Measurements from ENCODE around the gene TMEM151B. TPM values are rescaled to one million over a fixed set of nuclear protein-coding genes. Genes with fewer than 3 reads are reported as not detected.

Gene TMEM151B
- total and polyA plus RNA-seq, 5 donors = 0.26 to 1.1 (median 0.88) TPM; not detected in 2

DNA sequence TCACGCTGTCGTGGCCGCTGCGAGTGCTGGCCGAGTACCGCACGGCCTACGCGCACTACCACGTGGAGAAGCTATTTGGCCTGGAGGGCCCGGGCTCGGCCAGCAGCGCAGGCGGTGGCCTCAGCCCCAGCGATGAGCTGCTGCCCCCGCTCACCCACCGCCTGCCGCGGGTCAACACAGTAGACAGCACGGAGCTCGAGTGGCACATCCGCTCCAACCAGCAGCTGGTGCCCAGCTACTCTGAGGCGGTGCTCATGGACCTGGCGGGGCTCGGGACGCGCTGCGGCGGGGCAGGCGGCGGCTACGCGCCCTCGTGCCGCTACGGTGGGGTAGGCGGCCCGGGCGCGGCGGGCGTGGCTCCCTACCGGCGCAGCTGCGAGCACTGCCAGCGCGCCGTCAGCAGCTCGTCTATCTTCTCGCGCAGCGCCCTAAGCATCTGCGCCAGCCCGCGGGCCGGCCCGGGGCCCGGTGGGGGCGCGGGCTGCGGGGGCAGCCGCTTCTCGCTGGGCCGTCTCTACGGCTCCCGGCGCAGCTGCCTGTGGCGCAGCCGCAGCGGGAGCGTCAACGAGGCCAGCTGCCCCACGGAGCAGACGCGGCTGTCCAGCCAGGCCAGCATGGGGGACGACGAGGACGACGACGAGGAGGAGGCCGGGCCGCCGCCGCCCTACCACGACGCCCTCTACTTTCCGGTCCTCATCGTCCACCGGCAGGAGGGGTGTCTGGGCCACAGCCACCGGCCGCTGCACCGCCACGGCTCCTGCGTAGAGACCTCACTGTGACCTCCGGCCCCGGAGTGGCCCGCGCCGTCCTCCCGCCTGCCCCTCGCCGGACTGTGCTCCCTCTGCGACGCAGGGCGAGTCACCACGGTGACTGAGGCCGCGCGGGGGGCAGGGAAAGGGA, 5.7 kb downstream of the TMEM151B start:
- intact Hi-C loops (cut with DNase I) = loop anchor here in 1 of 4 donors (10.0 kb wide), 1 partner anchor 59 kb away; no protein-coding TSS in a partner anchor
- no peaks in the 10 kb centered on the region for H3K4me1 ChIP-seq (ENCODE audit: control insufficient read depth, insufficient read depth, low read length)
- peak overlapping the region; percentile 14 for H3K4me3 ChIP-seq (ENCODE audit: low read length)
- no peaks in the 10 kb centered on the region for H3K27me3 ChIP-seq (ENCODE audit: control insufficient read depth, insufficient read depth)
- ATAC-seq = peak; percentile 20 to 24
- H3K27ac ChIP-seq (ENCODE audit: low read length) = no peak overlapping the region
- no peak for DNase-seq
- H3K9me3 ChIP-seq (ENCODE audit: control insufficient read depth, low read length) = no peaks in the 10 kb centered on the region
- WGBS = 12% methylated on average over 109 of the region's 109 CpGs

DNA sequence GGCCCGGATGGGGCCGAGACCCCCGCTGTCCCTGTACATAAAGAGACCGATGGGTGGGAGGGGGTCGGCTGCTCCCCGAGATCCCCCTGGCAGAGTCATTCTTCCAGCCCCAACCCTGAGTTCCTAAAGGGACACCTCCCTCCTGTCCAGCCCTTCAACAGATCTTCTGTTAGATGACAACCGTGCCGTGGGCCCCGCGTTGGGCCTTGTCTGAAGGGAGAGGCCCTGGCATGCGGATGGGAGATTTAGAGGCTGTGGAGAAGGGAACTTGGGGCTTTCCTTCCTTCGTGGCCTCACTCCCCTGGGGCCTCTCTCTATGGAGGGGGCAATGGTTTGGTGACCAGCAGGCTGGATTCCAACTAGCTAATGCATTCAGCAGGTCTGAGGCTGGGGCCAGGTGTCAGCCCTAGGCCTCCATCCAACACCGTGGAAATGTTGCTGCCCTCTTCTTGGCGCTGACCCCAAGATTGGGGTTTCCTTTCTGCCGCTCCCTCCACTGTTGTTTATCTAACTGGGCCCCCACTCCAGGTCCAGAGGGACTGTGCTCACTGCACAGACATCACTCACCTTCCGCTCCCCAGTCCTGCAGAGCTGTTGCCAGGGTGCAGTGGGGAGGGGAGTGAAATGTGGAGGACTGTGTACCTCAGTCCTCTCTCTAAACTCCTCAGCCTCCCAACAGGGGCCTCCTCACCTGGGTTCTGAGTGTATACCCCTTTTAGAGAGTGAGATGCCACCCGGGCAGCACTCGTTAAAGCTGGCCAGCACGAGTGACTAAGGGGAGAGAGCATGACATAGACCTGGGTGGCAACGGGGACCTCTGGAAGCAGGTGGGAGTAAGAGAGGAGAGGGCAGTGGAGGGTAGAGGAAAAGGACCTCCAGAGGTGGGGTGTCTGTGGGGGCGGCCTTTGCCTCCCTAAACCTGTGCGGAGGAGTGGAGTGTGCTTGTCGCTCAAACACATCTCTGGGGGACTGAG, 6.7 kb downstream of the TMEM151B start:
- intact Hi-C loops (cut with DNase I) = loop anchor here in 1 of 4 donors (10.0 kb wide), 1 partner anchor 58 kb away; no protein-coding TSS in a partner anchor
- WGBS = 80% methylated on average over 23 of the region's 23 CpGs
- H3K4me1 ChIP-seq (ENCODE audit: control insufficient read depth, insufficient read depth, low read length) = no peaks in the 10 kb centered on the region
- no peak for DNase-seq
- ATAC-seq = no peak
- H3K27me3 ChIP-seq (ENCODE audit: control insufficient read depth, insufficient read depth) = no peaks in the 10 kb centered on the region
- H3K27ac ChIP-seq (ENCODE audit: low read length) = no peak overlapping the region
- H3K9me3 ChIP-seq (ENCODE audit: control insufficient read depth, low read length) = no peaks in the 10 kb centered on the region
- H3K4me3 ChIP-seq (ENCODE audit: low read length) = no peak overlapping the region

DNA sequence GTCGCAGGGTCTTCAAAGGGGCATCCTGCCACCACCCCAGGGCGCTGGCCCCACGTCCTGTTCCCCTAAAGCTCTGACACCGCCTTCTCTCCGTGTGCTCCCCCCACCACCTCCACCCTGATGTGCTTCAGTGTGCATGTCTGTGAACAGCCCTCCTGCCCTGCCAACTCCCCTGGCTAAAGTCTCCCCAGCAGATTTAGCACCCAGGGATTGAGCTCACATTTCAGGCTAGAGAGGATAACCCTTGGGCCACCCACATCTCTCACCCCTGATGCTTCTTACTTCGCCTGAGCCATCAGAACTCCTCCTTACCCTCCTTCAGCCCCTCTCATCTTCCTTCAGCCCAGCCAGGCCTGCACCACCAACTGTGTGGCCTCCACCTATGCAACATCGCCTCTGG, 7.5 kb downstream of the TMEM151B start:
- Histone ChIP-seq H3K27ac (ENCODE audit: low read length) (no peak overlapping the region), H3K27me3 (ENCODE audit: control insufficient read depth, insufficient read depth) (no peaks in the 10 kb centered on the region), H3K9me3 (ENCODE audit: control insufficient read depth, low read length) (no peaks in the 10 kb centered on the region), H3K4me1 (ENCODE audit: control insufficient read depth, insufficient read depth, low read length) (no peaks in the 10 kb centered on the region), H3K4me3 (ENCODE audit: low read length) (no peak overlapping the region)
- no peak for ATAC-seq
- DNase-seq = no peak
- intact Hi-C loops (cut with DNase I) = loop anchor here in 1 of 4 donors (10.0 kb wide), 1 partner anchor 57 kb away; no protein-coding TSS in a partner anchor
- WGBS = 70% methylated on average over 7 of the region's 7 CpGs

DNA sequence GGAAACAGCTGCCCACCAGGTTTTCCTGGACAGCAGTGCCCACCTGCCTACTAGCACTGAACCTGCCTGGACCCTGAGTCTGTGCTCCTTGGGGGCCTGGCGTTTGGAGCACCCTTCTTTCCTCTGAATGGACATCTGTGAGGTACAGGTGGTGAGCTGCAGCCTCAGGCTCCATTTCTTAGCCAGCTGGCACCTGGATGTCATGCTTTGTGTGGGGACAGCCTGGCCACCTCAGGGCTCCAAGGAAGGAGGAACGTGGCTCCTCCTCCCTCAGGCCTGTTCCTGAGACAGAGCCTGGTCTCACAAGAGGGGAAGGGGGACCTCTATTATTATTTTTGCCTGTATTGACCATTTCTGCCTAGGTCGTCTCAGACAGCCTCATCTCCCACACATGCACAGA, 8.1 kb downstream of the TMEM151B start:
- no peaks in the 10 kb centered on the region for H3K27me3 ChIP-seq (ENCODE audit: control insufficient read depth, insufficient read depth)
- DNase-seq (no peak), ATAC-seq (no peak)
- no peaks in the 10 kb centered on the region for H3K9me3 ChIP-seq (ENCODE audit: control insufficient read depth, low read length)
- 55% methylated on average over 3 of the region's 3 CpGs for WGBS
- intact Hi-C loops (cut with DNase I) = loop anchor here in 1 of 4 donors (10.0 kb wide), 1 partner anchor 56 kb away; no protein-coding TSS in a partner anchor
- H3K4me3 ChIP-seq (ENCODE audit: low read length) = no peak overlapping the region
- no peak overlapping the region for H3K27ac ChIP-seq (ENCODE audit: low read length)
- no peaks in the 10 kb centered on the region for H3K4me1 ChIP-seq (ENCODE audit: control insufficient read depth, insufficient read depth, low read length)

DNA sequence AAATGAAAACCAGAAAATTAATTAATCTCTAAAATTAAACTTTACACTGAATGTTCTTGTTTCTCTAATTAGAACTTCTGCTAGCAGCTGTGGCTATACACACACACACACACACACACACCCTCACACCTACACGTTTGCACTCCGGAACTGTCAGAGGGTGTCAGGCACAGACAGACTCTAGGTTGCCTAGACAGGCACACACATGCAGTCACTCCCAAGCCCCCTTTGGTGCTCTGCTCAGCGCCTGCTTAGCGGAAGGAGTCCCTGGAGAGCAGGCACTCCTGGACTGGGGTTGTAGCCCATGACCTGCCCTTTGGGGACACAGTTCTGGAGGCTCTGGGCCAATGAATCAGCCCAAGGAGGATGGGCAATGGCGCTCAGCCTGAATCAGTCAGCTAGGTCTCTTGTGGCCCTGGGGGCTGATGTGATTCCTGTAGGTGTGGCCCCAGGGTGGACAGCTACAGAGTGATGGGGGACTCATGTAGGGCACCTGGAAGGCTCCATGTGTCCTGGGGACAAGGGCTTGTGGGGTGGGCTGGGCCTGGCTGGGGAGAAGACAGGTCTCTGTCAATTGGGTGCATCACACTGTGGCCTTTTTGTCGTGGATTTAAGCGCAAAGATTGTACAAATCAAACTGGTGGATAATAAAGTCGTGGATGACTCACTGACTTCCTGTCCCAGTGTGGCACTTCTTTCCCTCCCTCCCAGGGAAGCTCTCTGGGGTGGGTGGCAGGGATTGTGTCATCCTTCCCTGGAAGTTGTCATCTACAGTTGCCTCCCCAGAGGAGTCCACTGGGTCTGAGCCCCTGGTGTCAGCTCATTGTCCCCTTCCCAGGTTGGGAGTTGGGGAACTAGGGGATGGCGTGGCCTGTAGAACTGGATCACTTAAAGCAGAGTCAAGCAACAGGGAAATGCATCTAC, 8.8 kb downstream of the TMEM151B start:
- 64% methylated on average over 9 of the region's 9 CpGs for WGBS
- H3K4me1 ChIP-seq (ENCODE audit: control insufficient read depth, insufficient read depth, low read length) = no peaks in the 10 kb centered on the region
- H3K9me3 ChIP-seq (ENCODE audit: control insufficient read depth, low read length) = no peaks in the 10 kb centered on the region
- DNase-seq (no peak), ATAC-seq (no peak)
- intact Hi-C loops (cut with DNase I) = loop anchor here in 1 of 4 donors (10.0 kb wide), 1 partner anchor 56 kb away; no protein-coding TSS in a partner anchor
- H3K27ac ChIP-seq (ENCODE audit: low read length) = no peak overlapping the region
- no peak overlapping the region for H3K4me3 ChIP-seq (ENCODE audit: low read length)
- no peaks in the 10 kb centered on the region for H3K27me3 ChIP-seq (ENCODE audit: control insufficient read depth, insufficient read depth)

DNA sequence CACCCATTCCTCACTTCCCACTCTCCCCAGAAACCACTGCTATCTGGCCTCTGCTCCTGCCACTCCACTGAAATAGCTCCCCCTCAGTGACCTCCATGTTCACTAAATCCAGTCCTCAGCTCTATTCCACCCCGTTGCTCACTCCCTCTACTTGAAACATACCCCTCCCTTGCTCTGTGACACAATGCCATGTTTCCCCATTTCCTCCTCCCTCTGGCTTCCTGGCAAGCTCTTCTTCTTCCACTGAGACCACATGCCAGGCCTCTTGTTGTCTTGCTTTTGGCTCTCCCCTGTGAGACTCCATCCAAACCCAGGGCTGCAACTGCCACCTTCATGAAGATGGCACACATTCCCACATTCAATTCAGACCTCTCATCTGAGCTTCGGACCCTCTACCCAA, 13.9 kb downstream of the TMEM151B start:
- ATAC-seq = no peak
- 49% methylated on average over 2 of the region's 2 CpGs for WGBS
- H3K27me3 ChIP-seq (ENCODE audit: control insufficient read depth, insufficient read depth) = no peaks in the 10 kb centered on the region
- no peaks in the 10 kb centered on the region for H3K4me1 ChIP-seq (ENCODE audit: control insufficient read depth, insufficient read depth, low read length)
- H3K4me3 ChIP-seq (ENCODE audit: low read length) = no peak overlapping the region
- no peaks in the 10 kb centered on the region for H3K9me3 ChIP-seq (ENCODE audit: control insufficient read depth, low read length)
- intact Hi-C loops (cut with DNase I) = no loop called here
- DNase-seq = no peak
- H3K27ac ChIP-seq (ENCODE audit: low read length) = no peak overlapping the region

DNA sequence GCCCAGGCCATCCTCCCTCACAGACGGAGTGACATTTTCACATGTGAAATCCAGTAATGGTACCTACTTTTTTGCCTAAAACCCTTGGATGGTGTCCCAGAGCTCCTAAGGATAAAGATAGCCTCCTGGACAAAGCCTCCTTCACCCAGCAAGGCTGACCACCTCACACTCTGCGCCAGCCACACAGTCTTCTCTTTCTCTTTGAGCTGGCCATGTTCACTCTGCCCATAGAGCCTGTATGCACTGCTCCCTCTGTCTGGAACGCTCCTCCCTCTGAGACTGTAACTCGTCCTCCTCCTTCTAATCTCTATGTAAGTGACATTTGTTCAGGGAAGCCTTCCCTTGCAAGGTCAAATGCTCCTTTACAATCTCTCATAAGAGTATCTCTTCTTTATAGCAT, 14.6 kb downstream of the TMEM151B start:
- ATAC-seq (no peak), DNase-seq (no peak)
- H3K9me3 ChIP-seq (ENCODE audit: control insufficient read depth, low read length) = no peaks in the 10 kb centered on the region
- H3K27me3 ChIP-seq (ENCODE audit: control insufficient read depth, insufficient read depth) = no peaks in the 10 kb centered on the region
- intact Hi-C loops (cut with DNase I) = no loop called here
- H3K4me1 ChIP-seq (ENCODE audit: control insufficient read depth, insufficient read depth, low read length) = no peaks in the 10 kb centered on the region
- 60% methylated on average over 4 of the region's 4 CpGs for WGBS
- no peak overlapping the region for H3K4me3 ChIP-seq (ENCODE audit: low read length)
- no peak overlapping the region for H3K27ac ChIP-seq (ENCODE audit: low read length)

DNA sequence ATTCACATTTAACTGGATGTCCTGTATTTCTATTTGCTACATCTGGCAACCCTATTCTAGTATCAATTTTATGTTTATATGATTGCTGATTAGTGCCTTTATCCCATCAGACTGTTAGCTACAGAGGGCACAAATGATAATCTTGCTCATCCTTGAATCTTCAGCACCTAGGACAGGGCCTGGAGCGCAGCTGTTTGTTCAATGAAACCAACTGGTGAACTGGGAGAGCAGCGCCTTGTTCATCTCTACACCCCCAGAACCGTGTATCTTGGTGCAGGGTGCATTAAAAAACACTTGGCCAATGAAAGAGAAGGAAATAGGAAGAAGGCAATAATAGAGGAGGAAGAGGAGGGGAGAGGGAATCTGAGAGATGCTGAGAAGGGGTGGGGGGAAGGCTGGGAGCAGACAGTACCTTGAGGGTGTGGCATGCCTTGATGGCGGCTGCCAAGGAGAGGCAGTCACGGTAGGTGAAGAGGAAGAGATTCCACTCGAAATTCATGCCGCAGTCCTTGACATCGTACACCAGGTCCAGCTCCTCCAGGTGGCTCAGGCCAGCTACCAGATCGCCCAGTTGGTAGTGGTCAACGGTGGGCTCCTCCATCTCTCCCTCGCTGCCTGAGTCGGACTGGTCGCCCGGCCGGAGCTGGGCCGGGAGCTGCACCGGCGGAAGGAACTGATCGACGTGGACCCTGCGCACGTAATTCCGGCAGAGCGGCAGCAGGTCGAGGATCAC, 15.5 kb downstream of the TMEM151B start:
- DNase-seq (no peak), ATAC-seq (no peak)
- H3K27ac ChIP-seq (ENCODE audit: low read length) = no peak overlapping the region
- intact Hi-C loops (cut with DNase I) = no loop called here
- WGBS = 75% methylated on average over 25 of the region's 25 CpGs
- H3K9me3 ChIP-seq (ENCODE audit: control insufficient read depth, low read length) = no peaks in the 10 kb centered on the region
- no peak overlapping the region for H3K4me3 ChIP-seq (ENCODE audit: low read length)
- no peaks in the 10 kb centered on the region for H3K27me3 ChIP-seq (ENCODE audit: control insufficient read depth, insufficient read depth)
- no peaks in the 10 kb centered on the region for H3K4me1 ChIP-seq (ENCODE audit: control insufficient read depth, insufficient read depth, low read length)

DNA sequence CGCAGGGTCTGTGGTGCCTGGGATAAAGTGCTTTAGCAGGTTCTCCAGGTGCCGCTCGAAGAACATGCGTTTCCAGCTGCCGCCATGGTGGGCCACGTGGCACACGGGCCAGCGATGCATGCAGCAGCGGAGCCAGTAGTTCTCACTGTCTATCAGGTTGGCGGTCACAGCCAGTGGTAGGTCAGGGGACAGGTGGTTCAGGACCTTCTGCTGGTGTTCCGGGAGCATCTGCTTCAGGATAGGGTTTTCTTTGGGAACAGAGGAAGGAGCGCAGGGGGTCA, 16.0 kb downstream of the TMEM151B start:
- H3K27me3 ChIP-seq (ENCODE audit: control insufficient read depth, insufficient read depth) = no peaks in the 10 kb centered on the region
- no peaks in the 10 kb centered on the region for H3K4me1 ChIP-seq (ENCODE audit: control insufficient read depth, insufficient read depth, low read length)
- intact Hi-C loops (cut with DNase I) = no loop called here
- DNase-seq = no peak
- no peaks in the 10 kb centered on the region for H3K9me3 ChIP-seq (ENCODE audit: control insufficient read depth, low read length)
- 86% methylated on average over 12 of the region's 12 CpGs for WGBS
- no peak for ATAC-seq
- no peak overlapping the region for H3K4me3 ChIP-seq (ENCODE audit: low read length)
- no peak overlapping the region for H3K27ac ChIP-seq (ENCODE audit: low read length)

DNA sequence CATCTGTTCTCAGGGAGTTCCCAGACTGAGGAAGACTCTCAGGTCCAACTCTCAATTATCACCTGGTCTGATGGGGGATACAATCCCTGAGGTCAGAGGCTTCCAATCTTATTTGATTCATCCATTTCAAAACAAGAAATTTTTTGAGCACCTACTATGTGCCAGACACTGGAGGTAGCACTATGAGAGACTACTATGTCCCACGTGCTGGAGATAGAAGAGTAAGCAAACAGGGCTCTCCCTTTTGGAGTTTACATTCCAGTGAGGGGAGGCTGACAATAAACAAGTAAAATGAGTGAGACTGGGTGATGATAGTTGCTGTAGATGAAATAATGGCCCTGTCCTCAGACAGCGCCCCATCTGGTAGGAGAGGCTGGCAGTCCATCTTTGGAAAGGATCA, 16.5 kb downstream of the TMEM151B start:
- ATAC-seq (no peak), DNase-seq (no peak)
- WGBS = 51% methylated on average over 2 of the region's 2 CpGs
- Histone ChIP-seq H3K4me1 (ENCODE audit: control insufficient read depth, insufficient read depth, low read length) (no peaks in the 10 kb centered on the region), H3K27ac (ENCODE audit: low read length) (no peak overlapping the region), H3K27me3 (ENCODE audit: control insufficient read depth, insufficient read depth) (no peaks in the 10 kb centered on the region), H3K9me3 (ENCODE audit: control insufficient read depth, low read length) (no peaks in the 10 kb centered on the region), H3K4me3 (ENCODE audit: low read length) (no peak overlapping the region)
- intact Hi-C loops (cut with DNase I) = no loop called here
